Uterus (tissue), 4 donors: ENCODE measurements around the gene TMEM123. TPM values are rescaled to one million over a fixed set of nuclear protein-coding genes. Genes with fewer than 3 reads are reported as not detected.

Source experiments
- DNase-seq, 2 donors: peaks; one replicate each; pipeline ENCODE4 v3.0.0-alpha.2; 2019 to 2020
- H3K27ac ChIP-seq, 2 donors: fragments of 200-600 bp; sonication (generic); 1 replicate in 1 of 2; 2 replicates in 1 of 2; pipeline ENCODE4 v1.5.1; 2016 to 2018
- H3K27me3 ChIP-seq, 2 donors: fragments of 200-600 bp; sonication (generic); one replicate each; pipeline ENCODE4 v1.5.1; 2018 to 2019; ENCODE audit warnings: control low read depth in 1 of 2
- H3K36me3 ChIP-seq, 2 donors: fragments of 200-600 bp; sonication (generic); one replicate each; pipeline ENCODE4 v1.5.1; 2019; ENCODE audit warnings: control low read depth in 1 of 2
- H3K4me1 ChIP-seq, 2 donors: fragments of 200-600 bp; sonication (generic); one replicate each; pipeline ENCODE4 v1.5.1; 2018 to 2019; ENCODE audit warnings: control low read depth in 1 of 2
- H3K4me3 ChIP-seq, 2 donors: fragments of 200-600 bp; sonication (generic); 1 replicate in 1 of 2; 2 replicates in 1 of 2; pipeline ENCODE4 v1.5.1; 2018 to 2019; ENCODE audit warnings: mild to moderate bottlenecking in 1 of 2
- H3K9me3 ChIP-seq, 2 donors: fragments of 200-600 bp; sonication (generic); one replicate each; pipeline ENCODE4 v1.5.1; 2019; ENCODE audit warnings: control low read depth in 1 of 2
- CTCF ChIP-seq, 4 experiments: fragments of 200-600 bp in 2 of 4; fragments of 450-650 bp in 2 of 4; sonication (generic) in 2 of 4; IDR thresholded peaks; one replicate each; pipeline ENCODE4 v1.5.1; 2016 to 2019; ENCODE audit warnings: antibody characterized with exemption in 4 of 4, mild to moderate bottlenecking in 2 of 4, moderate library complexity in 1 of 4
- POLR2A ChIP-seq, 2 donors: fragments of 450-650 bp; IDR thresholded peaks; one replicate each; pipeline ENCODE4 v1.6.1; 2016; ENCODE audit warnings: antibody characterized with exemption in 2 of 2, mild to moderate bottlenecking in 1 of 2, moderate library complexity in 1 of 2
- intact Hi-C: fragments of 100-400 bp; cut with DNase I; formaldehyde crosslinking; loops from one replicate; pipeline ENCODE4 v1.15.1; 2023; ENCODE audit warnings: low total_unique reads
- total RNA-seq, 4 donors: library from RNA; depleted of rRNA in 3 of 4; stranded (reverse); fragments of >200 nt in 3 of 4; gene quantifications; one replicate each; pipeline versions ENCODE4 v1.1.0 to v1.2.4, GENCODE V29; 2014 to 2023
- donor health status: DM: yes; HTN: yes; CAD: no.

TMEM123 gene, protein sequence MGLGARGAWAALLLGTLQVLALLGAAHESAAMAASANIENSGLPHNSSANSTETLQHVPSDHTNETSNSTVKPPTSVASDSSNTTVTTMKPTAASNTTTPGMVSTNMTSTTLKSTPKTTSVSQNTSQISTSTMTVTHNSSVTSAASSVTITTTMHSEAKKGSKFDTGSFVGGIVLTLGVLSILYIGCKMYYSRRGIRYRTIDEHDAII
- 100 to 1,000 TPM; 187 to 522 (median 260) TPM for total RNA-seq

DNA sequence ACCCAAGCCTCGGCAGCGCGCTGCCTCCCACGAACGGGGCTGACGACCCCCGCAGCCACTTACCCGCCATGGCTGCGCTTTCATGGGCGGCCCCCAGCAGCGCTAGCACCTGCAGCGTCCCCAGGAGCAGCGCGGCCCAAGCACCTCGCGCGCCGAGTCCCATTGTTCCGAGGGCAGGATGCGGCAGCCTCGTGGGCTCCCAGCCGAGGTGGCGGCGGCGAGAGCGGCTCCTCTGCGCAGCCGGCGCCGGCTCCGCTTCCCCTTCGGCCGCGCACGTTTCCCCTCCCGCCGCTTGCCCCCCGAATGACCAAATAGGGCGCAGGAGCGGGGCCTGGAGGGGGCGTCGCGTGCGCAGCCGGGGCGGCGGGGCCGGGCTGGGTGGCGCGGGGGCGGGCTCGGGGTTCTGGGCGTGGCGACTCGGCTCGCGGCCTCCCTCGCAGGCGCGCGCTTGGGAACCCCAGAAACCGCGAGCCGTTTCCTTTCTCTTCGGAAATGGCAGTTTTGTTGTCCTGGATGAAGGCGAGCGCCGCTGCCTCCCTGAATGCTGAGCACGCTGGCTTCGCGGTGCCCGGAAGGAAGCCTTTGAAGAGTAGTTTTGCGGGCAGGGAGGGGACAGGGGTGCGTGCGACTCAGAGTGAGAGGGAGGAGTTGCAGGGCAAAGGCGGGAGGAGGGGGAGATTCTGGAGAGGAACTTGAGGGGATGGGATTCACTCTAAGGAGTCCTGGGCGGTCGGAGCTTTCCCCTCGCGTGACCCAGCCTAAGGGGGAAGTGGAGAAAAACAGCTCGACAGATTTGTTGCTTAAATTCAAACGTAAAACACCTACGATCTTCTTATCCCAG is at the start of gene TMEM123:
Gene TMEM123 (minus strand): TSS at position 305 of the 841 bp plus-strand sequence. CDS start 142 bp downstream, at position 163.
- no peaks in the 10 kb centered on the region for H3K9me3 ChIP-seq
- no peaks in the 10 kb centered on the region for H3K4me1 ChIP-seq
- H3K27me3 ChIP-seq, result no peaks in the 10 kb centered on the region
- H3K36me3 ChIP-seq, result no peaks in the 10 kb centered on the region
- peak within 1 kb of the TSS; percentile 96 for H3K27ac ChIP-seq
- intact Hi-C loops, result no loop called here
- peak within 1 kb of the TSS; percentile 94 to 95 for H3K4me3 ChIP-seq
- TF ChIP-seq POLR2A (IDR thresholded peaks at IDR 0.05) (peak; percentile 80 to 86), CTCF (IDR thresholded peaks at IDR 0.05) (peak in 2 of 4 experiments; percentile 7 to 17)
- DNase-seq, result peak; percentile 84 to 85

DNA sequence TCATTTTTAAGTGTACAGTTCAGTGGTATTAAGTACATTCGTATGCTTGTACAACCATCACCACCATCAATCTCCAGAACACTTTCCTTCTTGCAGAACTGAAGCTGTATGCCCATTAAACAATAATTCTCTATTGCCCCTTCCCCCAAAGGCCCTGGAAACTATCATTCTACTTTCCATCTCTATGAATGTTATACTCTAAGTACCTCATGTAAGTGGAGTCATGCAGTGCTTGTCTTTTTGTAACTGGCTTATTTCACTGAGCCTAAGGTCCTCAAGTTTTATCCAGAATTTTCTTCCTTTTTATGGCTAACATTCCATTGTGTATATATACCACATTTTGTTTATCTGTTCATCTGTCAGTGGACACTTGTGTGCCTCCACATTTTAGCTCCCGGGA is 48.3 kb upstream of the TMEM123 start:
- Histone ChIP-seq H3K36me3 (no peaks in the 10 kb centered on the region), H3K9me3 (no peaks in the 10 kb centered on the region), H3K4me1 (peaks cover 0 to 2% of the 10 kb centered on the region in 2 donors), H3K4me3 (no peak overlapping the region), H3K27ac (peak overlapping the region in 1 of 2 donors; percentile 87), H3K27me3 (no peaks in the 10 kb centered on the region)
- DNase-seq, result no peak
- intact Hi-C loops, result no loop called here
- TF ChIP-seq POLR2A (IDR thresholded peaks at IDR 0.05), result no peak
- no peak for TF ChIP-seq CTCF (IDR thresholded peaks at IDR 0.05)

- Histone ChIP-seq H3K9me3 (no peaks in the 10 kb centered on the region), H3K27me3 (no peaks in the 10 kb centered on the region), H3K4me1 (peaks cover 0 to 6% of the 10 kb centered on the region in 2 donors), H3K36me3 (no peaks in the 10 kb centered on the region), H3K27ac (peak overlapping the region; percentile 64 to 87), H3K4me3 (no peak overlapping the region)
- no peak for DNase-seq
- intact Hi-C loops, result loop anchor here (5.0 kb wide), 1 partner anchor 148 kb away; no protein-coding TSS in a partner anchor
- TF ChIP-seq POLR2A (IDR thresholded peaks at IDR 0.05), result no peak
- TF ChIP-seq CTCF (IDR thresholded peaks at IDR 0.05), result no peak
These were observed 47.4 kb upstream of the TMEM123 start for GRCh38 chr11:102499931-102500330.

DNA sequence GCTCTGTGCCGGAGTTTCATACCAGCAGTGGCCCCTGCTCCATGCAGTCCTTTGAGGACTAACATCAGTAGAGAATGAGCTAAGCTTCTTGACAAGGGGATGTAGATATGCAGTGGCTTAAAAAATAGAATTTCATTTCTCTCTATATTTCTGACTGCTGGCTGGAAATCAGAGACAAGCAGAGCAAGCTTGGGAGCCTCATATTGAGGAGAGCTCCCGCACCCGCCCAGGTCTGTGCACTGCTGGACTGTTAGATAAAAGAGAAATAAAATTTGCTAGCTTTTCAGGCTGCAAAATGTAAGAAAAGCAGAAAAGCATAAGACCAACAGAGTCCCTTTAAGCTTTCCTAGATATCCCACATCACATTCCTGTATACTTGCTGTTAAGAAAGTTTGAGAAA is 46.6 kb upstream of the TMEM123 start:
- peak overlapping the region; percentile 64 to 87 for H3K27ac ChIP-seq
- intact Hi-C loops, result loop anchor here (5.0 kb wide), 1 partner anchor 147 kb away; no protein-coding TSS in a partner anchor
- DNase-seq, result no peak

More for the DNA sequence above, 46.6 kb upstream of the TMEM123 start:
- Histone ChIP-seq H3K27me3 (no peaks in the 10 kb centered on the region), H3K4me1 (peaks cover 0 to 6% of the 10 kb centered on the region in 2 donors), H3K36me3 (no peaks in the 10 kb centered on the region), H3K4me3 (no peak overlapping the region), H3K9me3 (no peaks in the 10 kb centered on the region)
- no peak for TF ChIP-seq CTCF (IDR thresholded peaks at IDR 0.05)
- no peak for TF ChIP-seq POLR2A (IDR thresholded peaks at IDR 0.05)
